Stimulated activated CD8-positive, alpha-beta memory T cell treated with anti-CD3 and anti-CD28 coated beads, Interleukin-12 subunit alpha, Interleukin-12 subunit beta, amount 100 ng/mL, for 24 hours (primary cell): ENCODE data around the gene SAA4.
"Not testable (repeated sequence)": the region's sequence is repeated elsewhere in the genome, so short reads cannot be mapped to it uniquely, and the experiment has no call there.

Source experiments
- DNase-seq: peaks from one replicate; pipeline ENCODE4 v3.0.0-alpha.2; 2020; ENCODE audit errors: extremely low read depth

SAA4 gene, protein sequence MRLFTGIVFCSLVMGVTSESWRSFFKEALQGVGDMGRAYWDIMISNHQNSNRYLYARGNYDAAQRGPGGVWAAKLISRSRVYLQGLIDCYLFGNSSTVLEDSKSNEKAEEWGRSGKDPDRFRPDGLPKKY

DNA sequence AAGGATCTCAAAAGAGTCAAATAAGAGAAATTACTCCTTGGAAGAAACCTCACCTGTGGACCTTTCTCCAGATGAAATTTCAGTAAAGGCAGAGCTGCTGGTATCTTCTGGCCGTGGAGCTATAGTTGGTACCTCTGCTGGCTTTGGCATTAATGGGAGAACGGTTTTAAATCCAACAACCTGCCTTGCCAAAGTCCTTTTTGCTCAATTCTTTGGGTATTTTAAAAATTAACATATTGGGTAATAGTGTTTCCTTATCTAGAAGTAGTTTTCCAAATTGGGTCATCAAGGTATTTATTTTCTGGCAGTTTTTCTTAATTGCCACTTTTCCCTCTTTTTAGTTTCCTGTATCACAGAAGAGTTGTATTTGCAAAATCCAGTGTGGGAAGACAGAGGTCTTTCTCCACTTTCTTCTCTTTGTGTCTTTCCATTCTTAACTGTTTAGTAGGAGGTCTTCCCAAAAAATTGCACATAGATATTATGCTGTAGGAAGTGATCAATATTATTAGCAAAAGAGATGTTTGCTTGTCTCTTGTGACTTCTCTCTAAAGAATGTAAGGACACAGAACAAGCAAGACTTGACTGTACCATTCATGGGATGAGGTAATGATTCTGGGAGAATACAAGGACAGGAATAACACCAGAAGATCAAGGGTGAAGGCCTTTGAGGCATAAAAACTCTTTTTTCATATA, at the start of gene SAA4:
SAA4 (minus strand) TSS at position 139 of the 693 bp plus-strand sequence. CDS start 876 bp downstream, outside the sequence.
- no peak for DNase-seq

DNA sequence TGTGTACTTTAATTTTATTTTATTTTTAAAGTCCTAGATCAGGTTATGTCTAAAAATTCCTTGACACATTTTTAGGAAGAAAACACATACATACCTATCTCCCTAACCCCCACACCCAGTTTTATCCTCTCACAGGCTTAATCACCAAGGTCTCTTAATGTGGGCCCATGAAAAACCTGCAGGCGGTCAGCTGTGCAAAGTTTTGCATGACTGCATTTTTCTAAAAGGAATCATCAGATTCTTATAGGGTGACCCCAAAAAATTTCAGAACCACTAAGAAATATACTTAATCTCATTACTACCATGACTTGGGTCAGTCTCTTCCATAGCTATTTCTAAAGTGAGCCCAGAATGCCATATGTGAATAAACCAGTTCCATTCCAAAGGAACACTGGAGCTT, 49.2 kb upstream of the SAA4 start:
- DNase-seq, result no peak

DNA sequence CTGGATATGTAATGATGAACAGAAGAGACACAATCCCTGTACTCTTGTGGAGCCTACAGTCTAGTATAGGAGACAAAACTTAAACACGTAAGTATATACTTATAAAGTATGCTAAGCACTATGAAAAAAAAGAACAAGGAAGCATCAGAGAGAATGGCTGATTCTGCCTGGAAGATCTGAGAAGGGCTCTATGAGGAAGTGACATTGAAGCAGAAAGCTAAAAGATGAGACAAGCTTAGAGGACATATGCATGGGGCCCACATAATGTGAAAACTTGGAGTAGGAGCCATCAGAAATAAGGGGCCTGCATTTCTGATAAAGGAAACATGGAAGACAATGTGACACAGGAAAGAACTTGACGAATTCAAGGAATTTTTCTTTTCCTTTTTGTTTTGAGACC, 46.0 kb upstream of the SAA4 start:
- DNase-seq, result no peak

DNA sequence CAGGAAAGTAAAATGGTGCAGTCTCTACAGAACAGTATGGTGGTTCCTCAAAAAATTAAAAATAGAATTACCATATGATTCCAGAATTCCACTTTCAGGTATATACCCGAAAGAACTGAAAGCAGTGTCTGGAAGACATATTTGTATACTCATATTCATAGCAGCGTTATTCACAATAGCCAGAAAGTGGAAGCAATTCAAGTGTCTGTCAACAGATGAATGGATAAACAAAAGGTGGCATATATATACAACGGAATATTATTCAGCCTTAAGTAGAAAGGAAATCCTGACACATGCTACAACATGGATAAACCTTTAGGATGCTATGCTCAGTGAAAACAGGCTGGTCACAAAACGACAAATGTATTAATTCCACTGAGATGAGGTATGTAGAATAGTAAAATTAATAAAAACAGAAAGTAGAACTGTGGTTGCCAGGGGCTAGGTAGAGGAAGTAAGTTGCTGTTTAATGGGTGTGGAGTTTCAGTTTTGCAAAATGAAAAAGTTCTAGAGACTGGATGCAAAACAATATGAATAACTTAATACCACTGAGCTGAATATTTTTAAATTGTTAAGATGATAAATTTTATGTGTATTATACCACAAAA, 43.9 kb upstream of the SAA4 start:
- DNase-seq, result no peak

DNA sequence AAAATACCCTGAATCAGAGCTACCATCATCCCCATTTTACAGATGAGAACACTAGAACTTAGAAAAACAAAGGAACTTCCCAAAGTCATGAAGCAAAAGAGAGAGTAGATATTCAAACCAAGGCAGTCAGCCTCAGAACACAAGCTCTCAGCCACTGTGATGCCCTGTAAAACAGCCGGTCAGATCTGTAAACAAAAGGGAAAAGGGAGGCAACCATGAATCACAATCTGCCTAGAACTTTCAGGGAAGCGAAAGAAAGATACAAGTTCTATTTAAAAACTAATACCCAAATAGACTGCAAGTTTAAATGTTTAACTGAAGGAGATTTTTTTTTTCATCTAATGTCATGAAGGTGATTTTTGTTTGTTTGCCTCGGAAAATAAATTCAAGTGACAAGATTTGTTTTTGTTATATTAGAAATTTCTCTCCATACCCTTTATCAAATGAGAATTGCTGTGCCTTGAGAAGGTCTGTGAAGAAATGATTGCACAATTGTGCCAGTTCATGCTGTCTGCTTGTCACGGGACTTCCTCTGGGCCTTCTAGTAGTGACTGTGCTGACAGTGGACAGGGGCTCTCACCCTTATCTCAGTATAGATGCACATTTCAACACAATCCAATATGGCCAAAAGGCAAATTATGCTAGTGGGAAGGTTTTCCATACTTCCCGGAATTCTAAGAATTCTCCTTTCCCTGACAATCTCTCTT, 41.1 kb upstream of the SAA4 start:
- no peak for DNase-seq

DNA sequence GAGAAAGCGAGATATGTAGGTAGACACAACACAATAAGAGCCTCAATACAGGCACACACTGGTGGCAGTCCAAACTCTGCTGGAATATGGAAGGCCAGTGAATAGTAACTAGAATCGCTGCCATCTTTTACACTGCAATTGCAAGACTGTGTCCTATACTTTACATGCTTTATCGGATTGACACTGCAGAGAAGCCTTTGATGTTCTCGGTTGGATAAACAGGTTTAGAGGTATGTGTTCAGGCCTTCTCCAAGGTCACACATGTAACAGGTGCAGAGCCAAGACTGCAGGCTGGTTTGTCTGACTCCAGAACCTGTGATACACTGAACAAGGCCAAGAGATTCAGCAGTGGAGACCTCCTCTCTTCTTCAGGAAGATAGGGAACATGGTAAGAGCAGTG, 34.6 kb upstream of the SAA4 start:
- DNase-seq, result no peak

DNA sequence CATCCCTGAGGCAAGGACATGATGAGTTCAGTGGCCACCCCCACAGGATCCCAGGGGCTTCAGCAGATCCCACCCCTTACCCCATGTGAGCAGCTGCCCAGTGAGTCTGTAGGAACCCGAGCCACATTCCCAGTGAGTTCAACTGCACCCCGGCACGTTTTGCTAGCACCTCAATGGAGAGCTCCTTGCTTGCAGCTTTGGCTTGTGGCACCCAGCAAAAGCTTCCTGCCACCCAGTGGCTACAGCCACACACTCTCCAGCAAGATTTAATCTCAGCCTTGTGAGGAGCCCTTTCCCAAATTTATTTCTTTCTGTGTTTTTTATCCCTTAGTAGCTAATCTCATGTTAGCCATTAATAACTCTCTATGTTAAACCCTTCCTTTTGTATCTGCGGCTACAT, 33.5 kb upstream of the SAA4 start:
- DNase-seq, result no peak

DNA sequence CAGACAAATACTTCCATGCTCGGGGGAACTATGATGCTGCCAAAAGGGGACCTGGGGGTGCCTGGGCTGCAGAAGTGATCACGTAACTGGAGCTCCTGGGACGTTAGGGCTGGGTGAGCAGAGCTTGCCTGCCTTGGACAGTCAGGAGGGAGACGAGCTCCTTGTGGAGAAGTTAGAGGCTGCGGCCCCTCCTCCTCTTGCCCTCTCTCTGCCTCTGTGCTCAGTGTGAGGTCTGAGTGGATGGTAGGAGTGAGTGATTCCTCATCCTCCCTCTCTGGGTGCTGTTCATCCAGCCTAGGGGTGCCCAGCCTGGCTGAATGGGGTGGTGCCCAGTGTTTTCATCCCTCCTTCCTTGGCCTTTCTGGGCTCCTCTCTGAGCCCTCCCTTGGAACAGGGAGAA, 32.6 kb upstream of the SAA4 start:
- not testable (repeated sequence) for DNase-seq

DNA sequence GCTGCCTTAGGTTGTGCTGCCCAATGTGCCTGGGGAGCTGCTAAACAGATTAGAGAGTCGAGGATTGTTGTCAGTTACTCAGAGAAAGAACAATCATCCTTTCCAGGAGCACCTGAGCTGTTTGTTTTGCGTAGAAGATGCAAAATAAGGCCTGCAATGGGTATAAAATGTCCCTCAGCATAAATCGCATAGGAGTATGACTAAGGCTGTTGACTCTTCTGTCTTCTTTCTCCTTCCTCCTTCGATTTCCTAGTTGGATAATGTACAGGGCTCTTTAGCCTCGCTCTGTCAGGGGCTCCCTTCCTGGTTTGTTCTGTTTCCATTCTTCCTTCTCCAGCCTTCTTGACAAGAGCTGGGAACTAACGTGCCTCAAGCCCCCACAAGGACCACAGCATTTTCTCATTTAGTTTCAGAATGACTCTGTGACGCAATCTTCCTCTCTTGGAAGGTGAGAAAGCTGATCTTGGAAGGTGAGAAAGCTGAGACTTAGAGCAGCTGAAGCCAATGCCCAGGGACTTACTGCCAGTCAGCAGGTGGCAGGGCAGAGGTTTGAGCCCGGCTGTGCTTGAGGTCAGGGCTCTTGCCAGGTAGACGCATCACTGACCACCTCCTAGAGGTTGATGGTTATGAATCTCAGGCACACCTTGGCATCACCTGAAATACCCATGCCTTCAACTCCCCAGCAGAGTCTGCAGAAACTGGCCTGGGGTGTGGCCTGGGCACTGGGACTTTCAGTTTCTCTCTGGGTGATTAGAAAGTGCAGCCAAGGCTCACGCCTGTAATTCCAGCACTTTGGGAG, 30.9 kb upstream of the SAA4 start:
- not testable (repeated sequence) for DNase-seq

DNA sequence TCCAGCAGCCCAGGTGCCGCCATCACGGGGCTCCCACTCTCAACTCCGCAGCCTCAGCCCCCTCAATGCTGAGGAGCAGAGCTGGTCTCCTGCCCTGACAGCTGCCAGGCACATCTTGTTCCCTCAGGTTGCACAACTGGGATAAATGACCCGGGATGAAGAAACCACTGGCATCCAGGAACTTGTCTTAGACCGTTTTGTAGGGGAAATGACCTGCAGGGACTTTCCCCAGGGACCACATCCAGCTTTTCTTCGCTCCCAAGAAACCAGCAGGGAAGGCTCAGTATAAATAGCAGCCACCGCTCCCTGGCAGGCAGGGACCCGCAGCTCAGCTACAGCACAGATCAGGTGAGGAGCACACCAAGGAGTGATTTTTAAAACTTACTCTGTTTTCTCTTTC, 29.3 kb upstream of the SAA4 start, which contains the start of gene SAA1:
SAA1 (plus strand) TSS at position 316 of the 400 bp plus-strand sequence. CDS start 624 bp downstream, outside the sequence.
- no peak for DNase-seq

DNA sequence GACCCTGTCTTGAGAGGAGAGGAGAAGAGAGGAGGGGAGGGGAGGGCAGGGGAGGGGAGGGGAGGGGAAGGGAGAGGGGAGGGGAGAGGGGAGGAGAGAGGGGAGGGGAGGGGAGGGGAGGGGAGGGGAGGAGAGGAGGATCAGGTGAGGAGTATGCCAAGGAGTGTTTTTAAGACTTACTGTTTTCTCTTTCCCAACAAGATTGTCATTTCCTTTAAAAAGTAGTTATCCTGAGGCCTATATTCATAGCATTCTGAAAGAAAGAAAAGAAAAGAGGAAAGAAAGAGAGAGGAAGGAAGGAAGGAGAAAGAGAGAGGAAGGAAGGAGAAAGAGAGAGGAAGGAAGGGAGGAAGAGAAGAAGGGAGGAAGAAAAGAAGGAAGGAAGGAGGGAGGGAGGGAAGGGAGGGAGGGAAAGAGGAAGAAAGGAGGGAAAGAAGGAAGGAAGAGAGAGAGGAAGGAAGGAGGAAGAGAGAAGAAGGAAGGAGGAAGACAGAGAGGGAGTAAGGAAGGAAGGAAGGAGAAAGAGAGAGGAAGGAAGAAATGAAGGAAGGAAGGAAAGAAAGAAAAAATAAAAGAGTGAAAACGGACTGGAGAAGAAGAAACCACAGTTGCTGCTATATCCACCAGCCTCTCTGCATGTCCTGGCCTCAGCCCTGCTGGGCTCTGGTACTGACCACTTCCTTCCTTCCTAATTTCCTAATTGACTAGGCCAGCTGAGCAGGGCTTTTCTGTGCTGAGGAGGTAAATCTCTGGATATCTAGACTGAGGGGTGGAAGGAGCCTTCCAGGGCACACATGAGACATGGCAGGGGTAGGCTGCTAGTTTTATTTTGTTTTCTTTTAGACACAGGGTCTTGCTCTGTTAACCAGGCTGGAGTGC, 28.3 kb upstream of the SAA4 start:
- DNase-seq, result no peak

DNA sequence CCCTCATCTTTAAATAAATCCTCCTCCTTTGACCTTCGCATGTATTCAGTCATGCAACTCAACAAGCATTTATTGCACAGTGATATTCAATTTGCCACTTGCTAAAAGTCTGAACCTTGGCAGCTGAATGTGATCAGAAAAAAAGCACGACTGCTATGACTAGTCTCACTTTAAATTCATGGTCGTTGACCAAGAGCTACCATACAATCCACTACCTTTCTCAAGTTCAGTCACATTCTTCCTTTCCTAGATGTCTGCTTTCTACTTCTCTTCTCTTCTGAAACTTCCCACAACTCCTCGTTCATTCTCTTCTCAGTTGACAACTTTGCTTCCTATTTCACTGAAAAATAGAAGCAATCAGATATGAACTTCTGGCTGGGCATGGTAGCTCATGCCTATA, 27.4 kb upstream of the SAA4 start:
- no peak for DNase-seq

DNA sequence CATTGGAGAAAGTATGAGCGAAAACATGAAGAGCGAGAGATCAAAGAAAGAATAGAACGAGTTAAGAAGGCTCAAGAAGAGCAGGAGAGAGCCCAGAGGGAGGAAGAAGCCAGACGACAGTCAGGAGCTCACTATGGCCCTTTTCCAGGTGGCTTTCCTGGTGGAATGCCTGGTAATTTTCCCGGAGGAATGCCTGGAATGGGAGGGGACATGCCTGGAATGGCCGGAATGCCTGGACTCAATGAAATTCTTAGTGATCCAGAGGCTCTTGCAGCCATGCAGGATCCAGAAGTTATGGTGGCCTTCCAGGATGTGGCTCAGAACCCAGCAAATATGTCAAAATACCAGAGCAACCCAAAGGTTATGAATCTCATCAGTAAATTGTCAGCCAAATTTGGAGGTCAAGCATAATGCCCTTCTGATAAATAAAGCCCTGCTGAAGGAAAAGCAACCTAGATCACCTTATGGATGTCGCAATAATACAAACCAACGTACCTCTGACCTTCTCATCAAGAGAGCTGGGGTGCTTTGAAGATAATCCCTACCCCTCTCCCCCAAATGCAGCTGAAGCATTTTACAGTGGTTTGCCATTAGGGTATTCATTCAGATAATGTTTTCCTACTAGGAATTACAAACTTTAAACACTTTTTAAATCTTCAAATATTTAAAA, 26.2 kb upstream of the SAA4 start:
- not testable (repeated sequence) for DNase-seq

DNA sequence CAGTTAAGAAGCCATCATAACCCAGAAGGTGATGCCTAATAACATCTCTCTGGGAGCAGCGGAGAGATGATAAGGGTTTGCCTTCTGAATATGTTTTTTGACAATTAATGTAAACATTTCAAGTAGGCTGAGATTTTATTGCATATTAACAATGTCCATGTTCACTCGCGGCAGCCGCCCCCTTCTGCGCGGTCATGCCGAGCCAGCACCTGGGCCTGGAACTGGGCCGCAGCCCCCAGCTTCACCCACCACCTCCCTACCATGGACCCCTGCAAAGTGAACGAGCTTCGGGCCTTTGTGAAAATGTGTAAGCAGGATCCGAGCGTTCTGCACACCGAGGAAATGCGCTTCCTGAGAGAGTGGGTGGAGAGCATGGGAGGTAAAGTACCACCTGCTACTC, 25.1 kb upstream of the SAA4 start:
- no peak for DNase-seq

DNA sequence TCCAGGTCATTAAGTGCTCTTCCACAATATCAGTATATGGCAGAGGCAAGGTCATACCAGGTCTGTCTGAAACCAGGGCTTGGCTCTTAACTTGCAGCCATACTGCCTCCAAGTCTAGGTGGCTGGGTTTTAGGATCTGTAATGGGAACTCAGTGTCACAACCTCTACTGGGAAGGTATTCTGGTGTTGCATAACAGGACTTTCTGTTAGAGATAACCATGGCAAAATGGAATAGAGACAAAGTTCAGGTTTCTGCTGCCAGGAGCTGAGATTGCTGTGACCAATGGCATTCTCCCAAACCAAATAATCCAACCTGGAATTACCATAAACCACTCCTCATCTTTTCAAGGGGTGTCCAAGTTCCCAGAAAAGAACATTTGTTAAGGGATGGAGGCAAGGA, 22.7 kb upstream of the SAA4 start:
- no peak for DNase-seq

DNA sequence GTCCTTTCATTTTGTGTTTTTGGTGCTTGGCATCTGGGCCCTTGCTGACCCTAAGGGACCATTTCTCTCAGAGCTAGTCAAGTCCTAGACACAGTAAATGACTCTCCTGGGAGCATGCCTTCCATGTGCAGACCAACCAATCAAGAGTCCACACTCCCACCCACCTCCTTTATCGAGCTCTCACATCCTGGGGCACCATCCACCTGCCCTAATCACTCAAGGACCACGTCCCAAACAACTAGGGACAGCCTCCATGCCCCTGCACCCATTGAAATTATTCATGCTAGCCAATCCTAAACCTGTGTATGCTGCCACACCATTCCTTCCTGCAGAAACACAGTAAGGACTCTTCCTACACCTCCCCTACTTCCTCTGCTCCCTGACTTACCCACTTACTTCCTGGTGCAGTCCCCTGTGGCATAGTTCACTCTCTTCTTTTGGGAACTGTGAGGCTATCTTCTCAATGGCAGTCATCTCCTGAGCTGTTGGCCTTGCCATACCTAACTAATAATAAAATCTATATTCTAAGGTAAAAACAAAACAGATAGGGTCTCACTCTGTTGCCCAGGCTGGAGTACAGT, 18.3 kb upstream of the SAA4 start:
- DNase-seq, result no peak

DNA sequence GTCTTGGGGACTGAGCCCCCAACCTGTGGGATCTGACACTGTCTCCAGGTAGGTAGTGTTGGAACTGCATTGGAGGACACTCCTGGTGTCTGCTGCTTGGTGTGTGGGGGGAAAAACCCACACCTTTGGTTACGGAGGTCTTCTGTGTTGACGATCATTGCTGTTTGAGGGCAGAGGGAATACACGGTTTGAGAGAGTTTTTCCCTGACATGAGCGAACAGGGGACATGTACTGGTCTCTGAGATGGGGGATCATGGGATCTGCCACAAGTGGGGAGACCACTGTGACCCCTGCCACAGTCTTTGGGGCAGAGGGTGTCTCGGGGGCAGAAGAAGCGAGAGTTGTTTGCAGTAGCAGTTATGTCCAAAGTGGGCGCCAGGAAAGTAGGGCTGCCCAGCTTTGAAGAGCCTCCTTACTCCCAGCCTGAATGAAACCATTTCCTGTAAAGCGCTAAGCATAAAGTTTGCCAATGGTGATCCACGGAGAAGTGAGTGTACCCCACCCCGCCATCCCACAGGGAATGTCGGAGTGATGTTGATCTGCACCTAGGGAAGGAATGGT, 17.3 kb upstream of the SAA4 start:
- no peak for DNase-seq

DNA sequence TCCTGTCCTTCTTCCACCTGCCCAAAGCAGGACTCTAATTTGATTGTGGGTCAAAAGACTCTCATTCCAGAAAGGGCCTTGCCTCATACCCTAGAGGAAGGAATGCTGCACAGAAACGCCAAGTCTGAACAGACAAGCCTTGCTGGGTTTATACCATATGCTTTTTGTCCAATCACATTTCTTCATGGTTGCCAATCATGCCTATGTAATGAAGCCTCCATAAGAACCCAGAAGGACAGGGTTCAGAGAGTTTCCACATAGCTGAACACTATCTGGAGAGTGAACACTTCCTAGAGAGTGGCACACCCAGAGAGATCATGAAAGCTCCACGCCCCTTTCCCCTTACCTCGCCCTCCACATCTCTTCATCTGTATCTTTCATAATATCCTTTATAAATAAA, 16.6 kb upstream of the SAA4 start:
- no peak for DNase-seq

DNA sequence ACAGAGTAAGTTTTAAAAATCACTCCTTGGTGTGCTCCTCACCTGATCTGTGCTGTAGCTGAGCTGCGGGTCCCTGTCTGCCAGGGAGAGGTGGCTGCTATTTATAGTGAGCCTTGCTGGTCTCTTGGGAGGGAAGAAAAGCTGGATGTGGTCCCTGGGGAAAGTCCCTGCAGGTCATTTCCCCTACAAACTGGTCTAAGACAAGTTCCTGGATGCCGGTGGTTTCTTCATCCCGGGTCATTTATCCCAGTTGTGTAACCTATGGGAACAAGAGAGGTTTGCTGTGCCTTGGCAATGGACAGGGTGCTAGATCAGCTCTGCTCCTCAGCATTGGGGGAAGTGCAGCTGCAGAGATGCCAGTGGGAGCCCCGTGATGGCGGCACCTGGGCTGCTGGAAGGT, 12.0 kb upstream of the SAA4 start, which contains the start of gene SAA2:
SAA2 (minus strand) TSS at position 108 of the 400 bp plus-strand sequence. CDS start 657 bp downstream, outside the sequence.
- no peak for DNase-seq
